A673 (cell line): Measurements from ENCODE around the gene P2RX6.

Experiments
- EZH2 ChIP-seq: fragments of 200-600 bp; sonication (generic); IDR thresholded peaks from 2 replicates; pipeline ENCODE4 v1.6.1; 2017; ENCODE audit warnings: borderline replicate concordance, low read depth, mild to moderate bottlenecking, mixed read lengths, antibody characterized with exemption, low read length; ENCODE audit not compliant: poor library complexity, severe bottlenecking
- TF ChIP-seq, protein P1 (sequence below): fragments of 300-800, 200-600 bp; sonication (generic); conservative IDR thresholded peaks from 2 replicates; pipeline ENCODE4 v1.5.1; 2017; ENCODE audit warnings: low read depth, mild to moderate bottlenecking, antibody characterized with exemption, low read length, moderate library complexity, mixed read lengths

DNA sequence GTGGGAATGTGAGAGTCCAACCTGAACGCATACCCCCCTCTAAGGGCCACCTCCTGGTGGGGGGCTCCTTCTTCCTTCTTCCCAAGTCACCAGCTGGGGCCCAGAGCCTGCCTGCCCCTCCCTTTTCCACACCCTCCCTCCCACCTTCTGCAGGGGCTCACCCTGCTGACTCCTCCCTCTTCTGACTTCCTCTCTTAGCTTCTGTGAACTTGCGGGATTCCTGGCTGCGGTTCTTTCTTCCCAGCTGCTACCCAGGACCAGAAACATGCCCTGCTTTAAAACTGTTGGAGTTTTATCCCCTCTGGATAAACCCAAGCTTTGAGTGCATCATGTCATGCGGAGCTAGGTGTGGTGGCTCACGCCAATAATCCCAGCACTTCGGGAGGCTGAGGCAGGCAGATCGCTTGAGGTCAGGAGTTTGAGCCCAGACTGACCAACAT lies 40.9 kb downstream of the P2RX6 start:
- TF ChIP-seq, protein P1, sequence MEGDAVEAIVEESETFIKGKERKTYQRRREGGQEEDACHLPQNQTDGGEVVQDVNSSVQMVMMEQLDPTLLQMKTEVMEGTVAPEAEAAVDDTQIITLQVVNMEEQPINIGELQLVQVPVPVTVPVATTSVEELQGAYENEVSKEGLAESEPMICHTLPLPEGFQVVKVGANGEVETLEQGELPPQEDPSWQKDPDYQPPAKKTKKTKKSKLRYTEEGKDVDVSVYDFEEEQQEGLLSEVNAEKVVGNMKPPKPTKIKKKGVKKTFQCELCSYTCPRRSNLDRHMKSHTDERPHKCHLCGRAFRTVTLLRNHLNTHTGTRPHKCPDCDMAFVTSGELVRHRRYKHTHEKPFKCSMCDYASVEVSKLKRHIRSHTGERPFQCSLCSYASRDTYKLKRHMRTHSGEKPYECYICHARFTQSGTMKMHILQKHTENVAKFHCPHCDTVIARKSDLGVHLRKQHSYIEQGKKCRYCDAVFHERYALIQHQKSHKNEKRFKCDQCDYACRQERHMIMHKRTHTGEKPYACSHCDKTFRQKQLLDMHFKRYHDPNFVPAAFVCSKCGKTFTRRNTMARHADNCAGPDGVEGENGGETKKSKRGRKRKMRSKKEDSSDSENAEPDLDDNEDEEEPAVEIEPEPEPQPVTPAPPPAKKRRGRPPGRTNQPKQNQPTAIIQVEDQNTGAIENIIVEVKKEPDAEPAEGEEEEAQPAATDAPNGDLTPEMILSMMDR = no peak
- TF ChIP-seq EZH2 = no peak
